ENCODE results near the gene FZD10. TPM values are rescaled to one million over a fixed set of nuclear protein-coding genes. Genes with fewer than 3 reads are reported as not detected.

The FZD10 gene
- total RNA-seq, 2 experiments from 2014 or later, result not detected

DNA sequence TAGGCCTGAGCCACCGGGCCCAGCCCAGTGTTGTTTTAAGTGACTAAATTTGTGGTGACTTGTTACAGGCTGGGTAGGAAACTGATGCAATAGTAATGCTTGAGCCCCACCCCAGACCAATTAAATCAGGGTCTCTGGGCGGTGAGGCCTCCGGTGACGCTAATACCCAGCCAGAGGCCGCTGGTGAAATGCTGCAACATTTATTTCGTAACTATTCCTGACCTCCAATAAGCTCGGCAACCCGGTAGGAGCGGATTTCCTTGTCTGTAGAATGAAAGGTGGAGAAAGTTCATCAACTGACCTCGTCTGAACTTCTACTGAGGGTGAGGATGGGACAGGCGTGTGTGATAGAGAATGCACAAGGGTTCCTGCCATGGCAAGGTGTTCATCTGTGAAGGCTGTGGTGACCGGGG lies 42.3 kb downstream of the FZD10 start:
- no peak for ATAC-seq (ENCODE audit: low read depth)
- Mint-ChIP-seq H3K4me1 (no peaks in the 10 kb centered on the region), H3K4me3 (no peak overlapping the region), H3K36me3 (no peaks in the 10 kb centered on the region), H3K27me3 (no peaks in the 10 kb centered on the region), H3K9me3 (peaks cover 3% of the 10 kb centered on the region), H3K27ac (no peak overlapping the region)
- DNase-seq, result no peak
- POLR2A ChIA-PET, result no interaction called here

DNA sequence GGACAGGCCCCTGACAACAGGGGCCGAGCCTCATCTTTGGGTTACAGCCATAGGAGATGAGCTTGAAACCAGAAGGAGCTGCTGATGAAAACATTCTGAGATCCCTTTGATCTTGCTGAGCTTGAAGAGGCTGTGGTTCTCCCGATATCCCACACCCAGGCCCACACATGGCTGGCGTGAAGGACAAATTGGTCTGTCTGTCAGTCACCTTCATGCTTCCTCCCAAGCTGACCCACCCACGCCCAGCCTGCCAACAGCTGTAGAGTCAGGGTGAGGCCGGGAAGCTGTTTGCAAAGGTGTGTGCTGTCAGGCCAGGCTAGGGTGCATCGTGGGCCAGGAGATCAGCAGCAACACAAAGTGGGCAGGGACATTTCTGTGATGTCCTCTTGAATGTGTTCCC lies 43.2 kb downstream of the FZD10 start:
- H3K36me3 Mint-ChIP-seq, result no peaks in the 10 kb centered on the region
- peaks cover 3% of the 10 kb centered on the region for H3K9me3 Mint-ChIP-seq
- H3K27me3 Mint-ChIP-seq, result no peaks in the 10 kb centered on the region
- H3K4me1 Mint-ChIP-seq, result no peaks in the 10 kb centered on the region
- H3K27ac Mint-ChIP-seq, result no peak overlapping the region
- no peak for ATAC-seq (ENCODE audit: low read depth)
- no peak overlapping the region for H3K4me3 Mint-ChIP-seq
- POLR2A ChIA-PET, result no interaction called here
- DNase-seq, result no peak

GRCh38 chr12:130212384-130212989 lies 50.2 kb downstream of the FZD10 start:
- DNase-seq (no peak), ATAC-seq (ENCODE audit: low read depth) (no peak)
- no peak overlapping the region for H3K27ac Mint-ChIP-seq
- H3K4me1 Mint-ChIP-seq, result no peaks in the 10 kb centered on the region
- no peaks in the 10 kb centered on the region for H3K36me3 Mint-ChIP-seq
- H3K4me3 Mint-ChIP-seq, result no peak overlapping the region
- peaks cover 5% of the 10 kb centered on the region for H3K9me3 Mint-ChIP-seq
- no peaks in the 10 kb centered on the region for H3K27me3 Mint-ChIP-seq
- POLR2A ChIA-PET, result no interaction called here

DNA sequence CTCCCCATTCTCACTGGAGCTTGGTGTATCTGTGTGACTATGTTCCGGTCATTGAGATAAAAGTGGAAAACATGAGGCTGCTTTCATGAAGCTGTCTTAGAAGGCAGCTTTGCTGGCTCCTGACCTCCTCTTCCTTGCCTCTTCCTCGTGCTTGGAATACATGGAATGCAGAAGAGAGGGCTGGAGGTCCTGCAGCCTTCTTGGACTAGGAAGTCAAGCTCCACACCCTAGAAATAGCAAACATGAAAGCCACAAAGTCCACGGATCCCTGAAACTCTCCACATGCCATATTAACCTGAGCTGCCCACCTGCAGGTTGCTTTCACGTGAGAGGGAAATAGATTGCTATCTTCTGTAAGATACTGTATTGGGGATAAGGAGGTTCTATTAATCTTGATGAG lies 51.0 kb downstream of the FZD10 start:
- ATAC-seq (ENCODE audit: low read depth), result no peak
- H3K9me3 Mint-ChIP-seq, result peaks cover 6% of the 10 kb centered on the region
- DNase-seq, result no peak
- H3K36me3 Mint-ChIP-seq, result no peaks in the 10 kb centered on the region
- H3K4me3 Mint-ChIP-seq, result no peak overlapping the region
- POLR2A ChIA-PET, result no interaction called here
- H3K4me1 Mint-ChIP-seq, result no peaks in the 10 kb centered on the region
- no peaks in the 10 kb centered on the region for H3K27me3 Mint-ChIP-seq
- no peak overlapping the region for H3K27ac Mint-ChIP-seq

- Mint-ChIP-seq H3K4me3 (no peak overlapping the region), H3K27me3 (no peaks in the 10 kb centered on the region), H3K27ac (no peak overlapping the region), H3K4me1 (no peaks in the 10 kb centered on the region), H3K36me3 (no peaks in the 10 kb centered on the region), H3K9me3 (peaks cover 6% of the 10 kb centered on the region)
- DNase-seq, result no peak
- no peak for ATAC-seq (ENCODE audit: low read depth)
- POLR2A ChIA-PET, result no interaction called here
These were observed 52.6 kb downstream of the FZD10 start for GRCh38 chr12:130214686-130215395.

Other genes starting within 250 kb of the FZD10 start
- gene PIWIL1, start 175.4 kb downstream of the FZD10 start, total RNA-seq, result not detected

Data from activated naive CD8-positive, alpha-beta T cell treated with anti-CD3 and anti-CD28 coated beads, Interleukin-2, amount 10 ng/mL, durations not matched to agents 7 days and 5 days (primary cell).